Adrenal gland (tissue), 5 donors: ENCODE results near the gene BIRC7.

Experiments used
- CTCF ChIP-seq, 6 experiments: fragments of 450-650 bp in 4 of 6; fragments of 200-600 bp in 2 of 6; sonication (generic) in 1 of 6; IDR thresholded peaks; 1 replicate in 5 of 6; 2 replicates in 1 of 6; pipeline versions ENCODE4 v1.5.1 to v1.8.0; 2016 to 2021; ENCODE audit warnings: antibody characterized with exemption in 6 of 6, mild to moderate bottlenecking in 2 of 6, moderate library complexity in 1 of 6
- POLR2A ChIP-seq, 2 donors: fragments of 450-650 bp; IDR thresholded peaks; one replicate each; pipeline ENCODE4 v1.6.1; 2017; ENCODE audit warnings: antibody characterized with exemption in 2 of 2, mild to moderate bottlenecking in 2 of 2, moderate library complexity in 1 of 2
- donor health status: DM: no; HTN: no; CAD: no.

DNA sequence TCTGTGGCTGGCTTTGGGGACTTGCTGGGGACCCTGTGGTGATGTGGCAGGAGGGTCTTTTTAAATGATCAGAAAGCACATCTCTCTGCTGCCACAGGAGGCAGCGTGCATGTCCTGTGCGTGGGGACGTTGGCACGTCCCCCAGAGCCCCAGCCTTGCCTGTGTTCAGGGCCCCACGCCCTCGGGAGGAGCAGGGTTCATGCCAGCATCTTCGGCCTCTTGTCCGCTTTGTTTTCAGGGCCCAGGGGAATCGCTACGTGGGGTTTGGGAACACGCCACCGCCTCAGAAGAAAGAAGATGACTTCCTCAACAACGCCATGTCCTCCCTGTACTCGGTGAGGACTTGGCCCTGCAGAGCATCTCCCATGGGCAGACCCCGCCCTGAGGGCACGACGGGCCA, 43.0 kb downstream of the BIRC7 start:
- TF ChIP-seq CTCF (IDR thresholded peaks at IDR 0.05) (no peak), POLR2A (IDR thresholded peaks at IDR 0.05) (no peak)
